Gastroesophageal sphincter (tissue), 4 donors: ENCODE measurements around the gene TMC1. TPM values are rescaled to one million over a fixed set of nuclear protein-coding genes. Genes with fewer than 3 reads are reported as not detected.

ENCODE experiments used
- ATAC-seq: fragments of 150-250 bp; one replicate; pipeline ENCODE4 v1.9.1; 2016; ENCODE audit warnings: mild to moderate bottlenecking, moderate library complexity
- H3K27ac ChIP-seq, 4 donors: fragments of 200-600 bp; sonication (generic) in 3 of 4; 1 replicate in 3 of 4; 2 replicates in 1 of 4; pipeline ENCODE4 v1.5.1; 2016 to 2019
- H3K27me3 ChIP-seq: fragments of 200-600 bp; sonication (generic); one replicate; pipeline ENCODE4 v1.5.1; 2019
- H3K36me3 ChIP-seq, 2 donors: fragments of 200-600 bp; sonication (generic); one replicate each; pipeline ENCODE4 v1.5.1; 2019; ENCODE audit warnings: control low read depth in 1 of 2
- H3K4me1 ChIP-seq, 3 donors: fragments of 200-600 bp; sonication (generic); 1 replicate in 2 of 3; 2 replicates in 1 of 3; pipeline ENCODE4 v1.5.1; 2016 to 2019; ENCODE audit warnings: control low read depth in 2 of 3
- H3K4me3 ChIP-seq, 2 donors: fragments of 200-600 bp; sonication (generic); one replicate each; pipeline ENCODE4 v1.5.1; 2019; ENCODE audit warnings: mild to moderate bottlenecking in 1 of 2, moderate library complexity in 1 of 2
- H3K9me3 ChIP-seq, 3 donors: fragments of 200-600 bp; sonication (generic); one replicate each; pipeline ENCODE4 v1.5.1; 2017 to 2019; ENCODE audit warnings: control low read depth in 2 of 3
- CTCF ChIP-seq, 4 experiments: fragments of 200-600 bp in 2 of 4; fragments of 450-650 bp in 2 of 4; sonication (generic) in 1 of 4; IDR thresholded peaks; one replicate each; pipeline ENCODE4 v1.5.1; 2017 to 2019; ENCODE audit warnings: antibody characterized with exemption in 4 of 4, mild to moderate bottlenecking in 2 of 4, moderate library complexity in 2 of 4
- EP300 ChIP-seq: sonication (generic); formaldehyde crosslinking; IDR thresholded peaks from one replicate; pipeline ENCODE4 v1.6.1; 2017; ENCODE audit warnings: antibody characterized with exemption, mild to moderate bottlenecking
- POLR2A ChIP-seq, 2 donors: fragments of 450-650 bp; IDR thresholded peaks; one replicate each; pipeline ENCODE4 v1.6.1; 2017; ENCODE audit warnings: antibody characterized with exemption in 2 of 2, mild to moderate bottlenecking in 2 of 2, moderate library complexity in 1 of 2
- POLR2AphosphoS5 ChIP-seq: sonication (generic); formaldehyde crosslinking; IDR thresholded peaks from one replicate; pipeline ENCODE4 v1.6.1; 2017; ENCODE audit warnings: antibody characterized with exemption
- WGBS, 2 donors: methylation state at CpG; one replicate each; pipeline ENCODE4 v1.1.5; 2018; ENCODE audit warnings: low coverage in 1 of 2; 5-methylcytosine and 5-hydroxymethylcytosine counted together
- total RNA-seq, 4 donors: library from RNA; depleted of rRNA; stranded (reverse); fragments of >200 nt; gene quantifications; one replicate each; pipeline ENCODE4 v1.1.0, GENCODE V29; 2016

TMC1 gene
- total RNA-seq, 4 donors from 2014 or later, result not detected

GRCh38 chr9:72599874-72600534, 78.6 kb downstream of the TMC1 start:
- 53 to 75% methylated on average over 4 to 5 of the region's 5 CpGs for WGBS, 2 donors
- H3K4me1 ChIP-seq, result no peaks in the 10 kb centered on the region

GRCh38 chr9:72600671-72601070, 79.3 kb downstream of the TMC1 start:
- Histone ChIP-seq H3K36me3 (no peaks in the 10 kb centered on the region), H3K27ac (no peak overlapping the region), H3K4me3 (no peak overlapping the region), H3K9me3 (no peaks in the 10 kb centered on the region), H3K4me1 (no peaks in the 10 kb centered on the region), H3K27me3 (no peaks in the 10 kb centered on the region)
- 91 to 93% methylated on average over 3 of the region's 3 CpGs for WGBS, 2 donors
- TF ChIP-seq EP300 (no peak), POLR2AphosphoS5 (no peak), POLR2A (IDR thresholded peaks at IDR 0.05) (no peak), CTCF (IDR thresholded peaks at IDR 0.05) (no peak)
- ATAC-seq, result no peak

More at GRCh38 chr9:72599874-72600534, 78.6 kb downstream of the TMC1 start:
- H3K36me3 ChIP-seq, result no peaks in the 10 kb centered on the region
- H3K27ac ChIP-seq, result no peak overlapping the region
- no peaks in the 10 kb centered on the region for H3K9me3 ChIP-seq
- ATAC-seq, result no peak
- no peaks in the 10 kb centered on the region for H3K27me3 ChIP-seq
- no peak for TF ChIP-seq POLR2AphosphoS5
- TF ChIP-seq POLR2A (IDR thresholded peaks at IDR 0.05), result no peak
- no peak for TF ChIP-seq CTCF (IDR thresholded peaks at IDR 0.05)
- TF ChIP-seq EP300, result no peak
- no peak overlapping the region for H3K4me3 ChIP-seq

GRCh38 chr9:72601615-72602014, 80.2 kb downstream of the TMC1 start:
- no peak for ATAC-seq

GRCh38 chr9:72612449-72612848, 91.0 kb downstream of the TMC1 start:
- no peaks in the 10 kb centered on the region for H3K36me3 ChIP-seq
- H3K27me3 ChIP-seq, result no peaks in the 10 kb centered on the region
- WGBS, 2 donors, result 100% methylated on average over 1 of the region's 1 CpG; no CpG with 5 or more reads in 1 of the 2 donors
- no peak overlapping the region for H3K4me3 ChIP-seq
- no peak overlapping the region for H3K27ac ChIP-seq
- no peaks in the 10 kb centered on the region for H3K9me3 ChIP-seq
- no peak for TF ChIP-seq EP300
- no peak for TF ChIP-seq CTCF (IDR thresholded peaks at IDR 0.05)
- TF ChIP-seq POLR2A (IDR thresholded peaks at IDR 0.05), result no peak
- no peak for TF ChIP-seq POLR2AphosphoS5
- ATAC-seq, result no peak
- H3K4me1 ChIP-seq, result no peaks in the 10 kb centered on the region

More at GRCh38 chr9:72601615-72602014, 80.2 kb downstream of the TMC1 start:
- Histone ChIP-seq H3K4me3 (no peak overlapping the region), H3K27me3 (no peaks in the 10 kb centered on the region), H3K4me1 (no peaks in the 10 kb centered on the region), H3K27ac (no peak overlapping the region), H3K36me3 (no peaks in the 10 kb centered on the region), H3K9me3 (no peaks in the 10 kb centered on the region)
- 73 to 100% methylated on average over 1 to 2 of the region's 2 CpGs for WGBS, 2 donors
- TF ChIP-seq POLR2AphosphoS5 (no peak), POLR2A (IDR thresholded peaks at IDR 0.05) (no peak), CTCF (IDR thresholded peaks at IDR 0.05) (no peak), EP300 (no peak)

- Histone ChIP-seq H3K36me3 (no peaks in the 10 kb centered on the region), H3K9me3 (no peaks in the 10 kb centered on the region), H3K4me1 (no peaks in the 10 kb centered on the region), H3K4me3 (no peak overlapping the region), H3K27me3 (no peaks in the 10 kb centered on the region), H3K27ac (no peak overlapping the region)
- ATAC-seq, result no peak
- TF ChIP-seq POLR2AphosphoS5 (no peak), POLR2A (IDR thresholded peaks at IDR 0.05) (no peak), EP300 (no peak), CTCF (IDR thresholded peaks at IDR 0.05) (no peak)
- 9 to 30% methylated on average over 1 of the region's 1 CpG for WGBS, 2 donors
Measured at GRCh38 chr9:72614067-72614466, 92.7 kb downstream of the TMC1 start.
